ENCODE measurements around the gene BMP2. TPM values are rescaled to one million over a fixed set of nuclear protein-coding genes. Genes with fewer than 3 reads are reported as not detected.

The BMP2 gene
- total and polyA plus RNA-seq, 8 donors, result 3.1 to 12.6 (median 6.1) TPM

GRCh38 chr20:6730672-6731328 lies 36.7 kb upstream of the BMP2 start:
- H3K27ac ChIP-seq, result no peak overlapping the region
- FAIRE-seq (no peak), DNase-seq (no peak), ATAC-seq (no peak)
- H3K36me3 ChIP-seq, result no peaks in the 10 kb centered on the region
- 74 to 82% methylated on average over 9 of the region's 9 CpGs for WGBS, 2 donors
- intact Hi-C loops (cut with DNase I), result no loop called here
- no peak for TF ChIP-seq CTCF (IDR thresholded peaks at IDR 0.05)
- peaks cover 0 to 2% (median 0%) of the 10 kb centered on the region in 3 donors for H3K4me1 ChIP-seq
- H3K4me3 ChIP-seq, result no peak overlapping the region
- no peaks in the 10 kb centered on the region for H3K9me3 ChIP-seq
- no peaks in the 10 kb centered on the region for H3K27me3 ChIP-seq

GRCh38 chr20:6732001-6732447 lies 35.5 kb upstream of the BMP2 start:
- no peak for FAIRE-seq
- Histone ChIP-seq H3K9me3 (no peaks in the 10 kb centered on the region), H3K27me3 (no peaks in the 10 kb centered on the region), H3K4me3 (no peak overlapping the region), H3K27ac (no peak overlapping the region), H3K4me1 (peaks cover 0 to 8% (median under 1%) of the 10 kb centered on the region in 3 donors), H3K36me3 (no peaks in the 10 kb centered on the region)
- no peak for TF ChIP-seq CTCF (IDR thresholded peaks at IDR 0.05)
- peak in 1 of 4 donors; percentile 39 for ATAC-seq
- intact Hi-C loops (cut with DNase I), result no loop called here
- DNase-seq, result peak in 1 of 6 donors; percentile 21
- 39 to 51% methylated on average over 3 of the region's 3 CpGs for WGBS, 2 donors

GRCh38 chr20:6732851-6733250 lies 34.6 kb upstream of the BMP2 start:
- intact Hi-C loops (cut with DNase I), result no loop called here
- Histone ChIP-seq H3K36me3 (no peaks in the 10 kb centered on the region), H3K9me3 (no peaks in the 10 kb centered on the region), H3K4me1 (peaks cover 0 to 11% (median 4%) of the 10 kb centered on the region in 3 donors), H3K4me3 (no peak overlapping the region), H3K27ac (no peak overlapping the region), H3K27me3 (no peaks in the 10 kb centered on the region)
- FAIRE-seq (no peak), DNase-seq (no peak), ATAC-seq (no peak)
- TF ChIP-seq CTCF (IDR thresholded peaks at IDR 0.05), result no peak
- 91% methylated on average over 6 of the region's 6 CpGs for WGBS, 2 donors

GRCh38 chr20:6733965-6734364 lies 33.5 kb upstream of the BMP2 start:
- no peak for FAIRE-seq
- peaks cover under 1 to 11% (median 4%) of the 10 kb centered on the region in 3 donors for H3K4me1 ChIP-seq
- H3K9me3 ChIP-seq, result no peaks in the 10 kb centered on the region
- 83 to 86% methylated on average over 1 of the region's 1 CpG for WGBS, 2 donors
- no peak for DNase-seq
- ATAC-seq, result no peak
- intact Hi-C loops (cut with DNase I), result no loop called here
- no peak overlapping the region for H3K4me3 ChIP-seq
- no peaks in the 10 kb centered on the region for H3K27me3 ChIP-seq
- TF ChIP-seq CTCF (IDR thresholded peaks at IDR 0.05), result no peak
- no peaks in the 10 kb centered on the region for H3K36me3 ChIP-seq
- H3K27ac ChIP-seq, result no peak overlapping the region

All from pancreas (tissue), 10 donors.